AG09309 (cell line): Measurements from ENCODE around the gene LIN54.
"Not testable (repeated sequence)": the region's sequence is repeated elsewhere in the genome, so short reads cannot be mapped to it uniquely, and the experiment has no call there.

Experiments
- DNase-seq: peaks from one replicate; pipeline ENCODE4 v3.0.0-alpha.2; 2010; ENCODE audit warnings: low read depth
- H3K4me3 ChIP-seq: 2 replicates; pipeline ENCODE4 v1.5.1; 2011; ENCODE audit warnings: mild to moderate bottlenecking, low read depth, low read length, moderate library complexity; ENCODE audit not compliant: control insufficient read depth
- CTCF ChIP-seq: IDR thresholded peaks from 2 replicates; pipeline ENCODE4 v1.5.1; 2011; ENCODE audit warnings: mild to moderate bottlenecking, low read depth, low read length, inconsistent platforms; ENCODE audit not compliant: insufficient read depth, control insufficient read depth; ENCODE audit errors: missing control alignments

Gene LIN54

GRCh38 chr4:83036991-83037665 is 26.5 kb upstream of the LIN54 start:
- no peak for DNase-seq
- no peak overlapping the region for H3K4me3 ChIP-seq

GRCh38 chr4:83034630-83035494 is 24.2 kb upstream of the LIN54 start, which contains the start of gene COPS4:
COPS4 (plus strand) TSS chr4:83035183; CDS start chr4:83035225, 42 bp downstream.
- H3K4me3 ChIP-seq, result peak within 1 kb of the TSS; percentile 90
- TF ChIP-seq CTCF, result peak; percentile 51
- peak; percentile 99 for DNase-seq

More at GRCh38 chr4:83036991-83037665, 26.5 kb upstream of the LIN54 start:
- no peak for TF ChIP-seq CTCF

GRCh38 chr4:83029688-83030087 is 19.1 kb upstream of the LIN54 start:
- H3K4me3 ChIP-seq, result no peak overlapping the region
- DNase-seq, result no peak
- TF ChIP-seq CTCF, result no peak

GRCh38 chr4:83028976-83029375 is 18.4 kb upstream of the LIN54 start:
- no peak for DNase-seq
- no peak for TF ChIP-seq CTCF

GRCh38 chr4:83025563-83025962 is 14.9 kb upstream of the LIN54 start:
- TF ChIP-seq CTCF, result no peak
- DNase-seq, result no peak
- H3K4me3 ChIP-seq, result no peak overlapping the region

More at GRCh38 chr4:83028976-83029375, 18.4 kb upstream of the LIN54 start:
- H3K4me3 ChIP-seq, result no peak overlapping the region

GRCh38 chr4:83024233-83024632 is 13.6 kb upstream of the LIN54 start:
- H3K4me3 ChIP-seq, result no peak overlapping the region
- TF ChIP-seq CTCF, result no peak
- no peak for DNase-seq

- DNase-seq, H3K4me3 ChIP-seq: not testable (repeated sequence)
Measured at GRCh38 chr4:83023599-83023998, 13.0 kb upstream of the LIN54 start.
